ENCODE data around the gene RSF1.
A peak's percentile ranks its signal among the peaks of the same experiment; 100 is the strongest.
"Not testable (repeated sequence)": the region's sequence is repeated elsewhere in the genome, so short reads cannot be mapped to it uniquely, and the experiment has no call there.

Gene RSF1

GRCh38 chr11:77820565-77821348 is at the start of gene RSF1, which contains the start of gene AAMDC:
Gene RSF1, minus strand, starts transcription at chr11:77820722. Its CDS starts 8 bp downstream, at chr11:77820714.
Gene AAMDC, plus strand, starts transcription at chr11:77821144. Its CDS starts 21,353 bp downstream, at chr11:77842497.
- Mint-ChIP-seq H3K27ac (peak within 1 kb of the TSS; percentile 72), H3K27me3 (no peaks in the 10 kb centered on the region), H3K4me3 (peak within 1 kb of the TSS; percentile 99), H3K4me1 (peaks cover 34% of the 10 kb centered on the region), H3K36me3 (no peaks in the 10 kb centered on the region), H3K9me3 (no peaks in the 10 kb centered on the region)
- peak; percentile 94 for ATAC-seq

- no peak overlapping the region for H3K4me3 Mint-ChIP-seq
- no peaks in the 10 kb centered on the region for H3K4me1 Mint-ChIP-seq
- no peak for ATAC-seq
- H3K27me3 Mint-ChIP-seq, result no peaks in the 10 kb centered on the region
- no peaks in the 10 kb centered on the region for H3K9me3 Mint-ChIP-seq
- H3K27ac Mint-ChIP-seq, result no peak overlapping the region
- peaks cover 36% of the 10 kb centered on the region for H3K36me3 Mint-ChIP-seq
Observed at GRCh38 chr11:77868744-77869143, 48.2 kb upstream of the RSF1 start.

- H3K36me3 Mint-ChIP-seq, result peaks cover 32% of the 10 kb centered on the region
- no peaks in the 10 kb centered on the region for H3K9me3 Mint-ChIP-seq
- H3K27ac Mint-ChIP-seq, result no peak overlapping the region
- H3K4me3 Mint-ChIP-seq, result no peak overlapping the region
- no peaks in the 10 kb centered on the region for H3K4me1 Mint-ChIP-seq
- no peak for ATAC-seq
- H3K27me3 Mint-ChIP-seq, result no peaks in the 10 kb centered on the region
Observed at GRCh38 chr11:77866336-77866735, 45.8 kb upstream of the RSF1 start.

- Mint-ChIP-seq H3K4me3 (no peak overlapping the region), H3K27ac (no peak overlapping the region), H3K4me1 (no peaks in the 10 kb centered on the region), H3K36me3 (peaks cover 29% of the 10 kb centered on the region), H3K9me3 (no peaks in the 10 kb centered on the region), H3K27me3 (no peaks in the 10 kb centered on the region)
- ATAC-seq, result no peak
Observed at GRCh38 chr11:77865805-77866204, 45.3 kb upstream of the RSF1 start.

GRCh38 chr11:77861444-77861843 is 40.9 kb upstream of the RSF1 start:
- ATAC-seq, H3K9me3 Mint-ChIP-seq, H3K27ac Mint-ChIP-seq, H3K27me3 Mint-ChIP-seq, H3K4me1 Mint-ChIP-seq, H3K4me3 Mint-ChIP-seq: not testable (repeated sequence)
- H3K36me3 Mint-ChIP-seq, result peaks cover 19% of the 10 kb centered on the region

GRCh38 chr11:77857906-77858457 is 37.5 kb upstream of the RSF1 start:
- peaks cover 52% of the 10 kb centered on the region for H3K36me3 Mint-ChIP-seq
- not testable (repeated sequence) for H3K4me1 Mint-ChIP-seq, ATAC-seq, H3K27me3 Mint-ChIP-seq, H3K27ac Mint-ChIP-seq, H3K4me3 Mint-ChIP-seq
- peaks cover 12% of the 10 kb centered on the region for H3K9me3 Mint-ChIP-seq

- Mint-ChIP-seq H3K9me3 (peaks cover 12% of the 10 kb centered on the region), H3K4me1 (no peaks in the 10 kb centered on the region), H3K4me3 (no peak overlapping the region), H3K27ac (no peak overlapping the region), H3K36me3 (peaks cover 61% of the 10 kb centered on the region), H3K27me3 (no peaks in the 10 kb centered on the region)
- no peak for ATAC-seq
Observed at GRCh38 chr11:77854838-77855237, 34.3 kb upstream of the RSF1 start.

GRCh38 chr11:77851503-77851902 is 31.0 kb upstream of the RSF1 start:
- Mint-ChIP-seq H3K36me3 (peaks cover 67% of the 10 kb centered on the region), H3K9me3 (peaks cover 10% of the 10 kb centered on the region), H3K4me1 (no peaks in the 10 kb centered on the region), H3K27ac (no peak overlapping the region), H3K27me3 (no peaks in the 10 kb centered on the region), H3K4me3 (no peak overlapping the region)
- ATAC-seq, result no peak

- H3K4me3 Mint-ChIP-seq, ATAC-seq, H3K4me1 Mint-ChIP-seq, H3K27me3 Mint-ChIP-seq, H3K27ac Mint-ChIP-seq: not testable (repeated sequence)
- peaks cover 12% of the 10 kb centered on the region for H3K9me3 Mint-ChIP-seq
- peaks cover 62% of the 10 kb centered on the region for H3K36me3 Mint-ChIP-seq
Observed at GRCh38 chr11:77843700-77844099, 23.2 kb upstream of the RSF1 start.

- Mint-ChIP-seq H3K36me3 (peaks cover 58% of the 10 kb centered on the region), H3K27ac (no peak overlapping the region), H3K27me3 (no peaks in the 10 kb centered on the region), H3K4me3 (no peak overlapping the region), H3K9me3 (peaks cover 12% of the 10 kb centered on the region), H3K4me1 (no peaks in the 10 kb centered on the region)
- ATAC-seq, result no peak
Observed at GRCh38 chr11:77842441-77843121, 22.1 kb upstream of the RSF1 start.

GRCh38 chr11:77833302-77833701 is 12.8 kb upstream of the RSF1 start:
- no peaks in the 10 kb centered on the region for H3K9me3 Mint-ChIP-seq
- H3K4me1 Mint-ChIP-seq, result no peaks in the 10 kb centered on the region
- no peak overlapping the region for H3K27ac Mint-ChIP-seq
- no peaks in the 10 kb centered on the region for H3K27me3 Mint-ChIP-seq
- no peak overlapping the region for H3K4me3 Mint-ChIP-seq
- H3K36me3 Mint-ChIP-seq, result no peaks in the 10 kb centered on the region
- no peak for ATAC-seq

- H3K36me3 Mint-ChIP-seq, result no peaks in the 10 kb centered on the region
- H3K4me3 Mint-ChIP-seq, result no peak overlapping the region
- H3K27me3 Mint-ChIP-seq, result no peaks in the 10 kb centered on the region
- H3K27ac Mint-ChIP-seq, result no peak overlapping the region
- no peaks in the 10 kb centered on the region for H3K9me3 Mint-ChIP-seq
- H3K4me1 Mint-ChIP-seq, result no peaks in the 10 kb centered on the region
- no peak for ATAC-seq
Observed at GRCh38 chr11:77828926-77829325, 8.4 kb upstream of the RSF1 start.

GRCh38 chr11:77823775-77824174 is 3.3 kb upstream of the RSF1 start:
- Mint-ChIP-seq H3K4me3 (no peak overlapping the region), H3K4me1 (peaks cover 10% of the 10 kb centered on the region), H3K36me3 (no peaks in the 10 kb centered on the region), H3K27ac (no peak overlapping the region), H3K27me3 (no peaks in the 10 kb centered on the region), H3K9me3 (no peaks in the 10 kb centered on the region)
- ATAC-seq, result no peak

GRCh38 chr11:77822126-77822525 is 1.6 kb upstream of the RSF1 start:
- not testable (repeated sequence) for H3K4me3 Mint-ChIP-seq, H3K9me3 Mint-ChIP-seq, H3K36me3 Mint-ChIP-seq, H3K27me3 Mint-ChIP-seq, ATAC-seq, H3K27ac Mint-ChIP-seq
- H3K4me1 Mint-ChIP-seq, result peaks cover 24% of the 10 kb centered on the region

- Mint-ChIP-seq H3K27ac (peak overlapping the region; percentile 72), H3K27me3 (no peaks in the 10 kb centered on the region), H3K4me1 (peaks cover 29% of the 10 kb centered on the region), H3K4me3 (peak overlapping the region; percentile 99), H3K9me3 (no peaks in the 10 kb centered on the region), H3K36me3 (no peaks in the 10 kb centered on the region)
- ATAC-seq, result no peak
Observed at GRCh38 chr11:77821349-77821851, 878 bp upstream of the RSF1 start.

All from stimulated activated memory B cell treated with anti-CD40 and anti-IgM and Interleukin-4, amounts not matched to agents 10 μg/mL and 1 μg/mL and 100 μg/mL, for 72 hours (primary cell).